ENCODE results near the gene HTR5A.
"Not testable (repeated sequence)": the region's sequence is repeated elsewhere in the genome, so short reads cannot be mapped to it uniquely, and the experiment has no call there.

The HTR5A gene

GRCh38 chr7:155069992-155070751 is at the start of gene HTR5A:
HTR5A (plus strand) TSS chr7:155070324; CDS start chr7:155070900, 576 bp downstream.
- DNase-seq (ENCODE audit: low read depth): no peak

GRCh38 chr7:155020996-155021395 is 49.1 kb upstream of the HTR5A start:
- no peak for DNase-seq (ENCODE audit: low read depth)

DNA sequence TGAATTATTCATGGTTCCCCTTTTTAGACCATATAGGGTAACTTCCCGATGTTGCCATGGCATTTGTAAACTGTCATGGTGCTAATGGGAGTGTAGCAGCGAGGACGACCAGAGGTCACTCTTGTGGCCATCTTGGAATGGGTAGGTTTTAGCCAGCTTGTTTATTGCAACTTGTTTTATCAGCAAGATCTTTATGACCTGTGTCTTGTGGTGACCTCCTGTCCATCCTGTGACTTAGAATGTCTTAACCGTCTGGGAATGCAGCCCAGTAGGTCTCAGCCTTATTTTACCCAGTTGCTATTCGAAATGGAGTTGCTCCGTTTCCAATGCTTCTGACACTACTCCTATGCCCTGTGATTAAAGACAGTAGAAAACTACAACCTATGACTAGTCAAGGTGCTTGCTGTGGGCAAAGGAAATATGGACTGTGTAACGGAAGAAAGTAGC is 48.4 kb upstream of the HTR5A start:
- no peak for DNase-seq (ENCODE audit: low read depth)

GRCh38 chr7:155027879-155028278 is 42.2 kb upstream of the HTR5A start:
- DNase-seq (ENCODE audit: low read depth): no peak

DNA sequence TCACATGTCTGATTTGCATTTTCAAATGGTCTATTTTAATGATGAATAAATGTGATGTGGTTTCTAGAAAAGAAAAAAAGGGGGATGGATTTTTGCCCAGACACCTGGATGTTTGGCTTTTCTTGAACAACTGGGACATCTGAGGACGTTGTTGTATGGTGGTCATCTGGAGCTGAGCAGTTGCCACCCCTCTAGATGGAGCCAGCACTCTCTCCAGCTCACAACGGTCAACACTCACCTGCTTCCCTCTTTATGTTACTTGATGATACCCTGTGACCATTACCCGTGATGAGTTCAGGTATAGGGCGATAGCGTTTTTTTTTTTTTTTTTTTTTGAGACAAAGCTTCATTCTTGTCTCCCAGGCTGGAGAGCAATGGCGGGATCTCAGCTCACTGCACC is 37.1 kb upstream of the HTR5A start:
- DNase-seq (ENCODE audit: low read depth): no peak

DNA sequence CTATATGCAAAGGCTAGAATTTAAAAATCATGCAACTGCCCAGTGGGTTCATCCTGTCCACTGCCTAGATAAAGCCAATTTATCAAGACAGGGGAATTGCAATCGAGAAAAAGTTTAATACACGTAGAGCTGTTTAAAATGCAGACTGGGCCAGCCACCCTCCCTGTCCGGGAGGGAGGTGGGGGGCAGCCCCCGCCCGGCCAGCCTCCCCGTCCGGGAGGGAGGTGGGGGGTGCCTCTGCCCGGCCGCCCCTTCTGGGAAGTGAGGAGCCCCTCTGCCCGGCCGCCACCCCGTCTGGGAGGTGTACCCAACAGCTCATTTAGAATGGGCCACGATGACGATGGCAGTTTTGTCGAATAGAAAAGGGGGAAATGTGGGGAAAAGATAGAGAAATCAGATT is 35.6 kb upstream of the HTR5A start:
- DNase-seq (ENCODE audit: low read depth): not testable (repeated sequence)

DNA sequence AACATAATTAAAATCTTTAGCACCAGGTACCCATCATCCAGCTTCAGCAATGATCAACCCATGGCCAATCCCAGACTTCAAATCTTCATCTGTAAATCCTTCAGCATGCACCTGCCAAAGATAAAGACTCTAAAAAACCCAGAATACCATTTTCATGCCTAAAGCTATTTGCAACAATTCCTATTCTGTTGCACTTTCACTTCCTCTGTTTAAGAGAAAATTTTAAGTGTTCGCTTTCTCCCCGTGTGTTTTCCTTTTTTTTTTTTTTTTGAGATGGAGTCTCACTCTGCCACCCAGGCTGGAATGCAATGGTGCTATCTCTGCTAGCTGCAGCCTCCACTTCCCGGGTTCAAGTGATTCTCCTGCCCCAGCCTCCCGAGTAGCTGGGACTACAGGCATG is 31.8 kb upstream of the HTR5A start:
- no peak for DNase-seq (ENCODE audit: low read depth)

- no peak for DNase-seq (ENCODE audit: low read depth)
Observed at GRCh38 chr7:155043756-155044155, 26.4 kb upstream of the HTR5A start.

DNA sequence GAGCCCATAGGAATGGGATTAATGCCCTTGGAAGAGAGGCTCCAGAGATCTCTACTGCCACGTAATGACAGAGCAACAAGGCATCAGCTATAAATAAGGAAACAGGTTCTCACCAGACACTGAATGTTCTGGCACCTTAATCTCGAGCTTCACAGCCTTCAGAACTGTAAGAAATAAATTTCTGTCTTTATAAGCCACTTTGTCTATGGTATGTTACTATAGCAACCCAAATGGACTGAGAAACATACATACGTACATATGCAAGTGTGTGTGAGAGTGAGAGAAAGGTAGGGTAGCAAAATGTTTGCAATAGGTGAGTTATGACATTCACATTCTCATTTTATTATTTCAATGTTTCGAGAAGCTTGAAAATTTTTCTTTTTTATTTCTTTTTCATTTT is 22.1 kb upstream of the HTR5A start:
- DNase-seq (ENCODE audit: low read depth): no peak

- DNase-seq (ENCODE audit: low read depth): no peak
Observed at GRCh38 chr7:155051355-155051754, 18.8 kb upstream of the HTR5A start.

GRCh38 chr7:155053002-155053401 is 17.1 kb upstream of the HTR5A start:
- DNase-seq (ENCODE audit: low read depth): peak; percentile 22

- no peak for DNase-seq (ENCODE audit: low read depth)
Observed at GRCh38 chr7:155054761-155055160, 15.4 kb upstream of the HTR5A start.

GRCh38 chr7:155057076-155057475 is 13.0 kb upstream of the HTR5A start:
- DNase-seq (ENCODE audit: low read depth): no peak

- no peak for DNase-seq (ENCODE audit: low read depth)
Observed at GRCh38 chr7:155058896-155059295, 11.2 kb upstream of the HTR5A start.

DNA sequence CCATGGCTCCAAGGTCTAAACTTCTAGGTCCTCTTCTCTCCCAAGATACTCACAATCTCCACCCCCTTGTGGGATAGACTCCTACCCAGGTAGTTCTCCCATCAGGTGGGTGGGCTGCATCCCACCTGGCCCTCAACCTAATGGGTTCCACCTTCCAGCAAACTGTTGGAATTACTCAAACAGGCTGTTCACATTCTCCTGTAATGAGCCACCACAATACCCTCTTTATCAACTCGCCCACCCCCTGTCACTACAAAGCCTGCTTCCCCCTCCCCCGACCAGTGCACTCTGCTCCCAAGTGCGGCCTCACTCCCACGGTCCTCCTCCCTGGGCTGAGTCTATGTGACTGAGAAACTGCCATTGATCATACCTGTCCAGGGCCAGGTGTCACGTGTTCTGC is 10.4 kb upstream of the HTR5A start:
- DNase-seq (ENCODE audit: low read depth): no peak

DNA sequence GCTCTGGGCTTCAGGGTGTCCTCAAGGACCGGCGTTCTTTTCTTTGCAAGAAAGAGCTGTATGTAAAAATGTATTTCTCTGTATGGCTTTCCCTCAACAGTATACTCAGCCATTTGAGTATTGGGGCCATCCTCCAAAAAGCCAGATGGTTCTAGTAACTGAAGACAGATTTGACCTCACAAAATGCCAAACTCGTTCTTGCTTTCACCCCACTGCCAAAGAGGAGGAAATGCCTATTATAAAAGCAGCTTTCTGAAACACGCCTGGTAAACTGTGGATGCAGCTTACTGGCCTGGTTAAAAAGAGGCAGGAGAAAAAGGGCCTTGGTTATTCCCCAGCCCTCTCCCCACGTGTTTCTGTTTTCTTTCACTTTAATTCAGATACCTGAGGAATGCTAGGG is 7.7 kb upstream of the HTR5A start:
- no peak for DNase-seq (ENCODE audit: low read depth)

DNA sequence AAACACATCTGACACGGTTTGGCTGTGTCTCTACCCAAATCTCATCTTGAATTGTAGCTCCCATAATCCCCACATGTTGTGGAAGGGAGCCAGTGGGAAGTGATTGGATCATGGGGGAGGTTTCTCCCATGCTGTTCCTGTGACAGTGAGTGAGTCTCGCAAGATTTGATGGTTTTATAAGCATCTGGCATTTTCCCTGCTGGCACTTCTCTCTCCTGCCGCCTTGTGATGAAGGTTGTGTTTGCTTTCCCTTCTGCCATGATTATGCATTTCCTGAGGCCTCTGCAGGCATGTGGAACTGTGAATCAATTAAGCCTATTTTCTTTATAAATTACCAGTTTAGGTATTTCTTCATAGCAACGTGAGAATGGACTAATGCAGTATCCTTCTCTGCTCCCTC is 5.9 kb upstream of the HTR5A start:
- no peak for DNase-seq (ENCODE audit: low read depth)

DNA sequence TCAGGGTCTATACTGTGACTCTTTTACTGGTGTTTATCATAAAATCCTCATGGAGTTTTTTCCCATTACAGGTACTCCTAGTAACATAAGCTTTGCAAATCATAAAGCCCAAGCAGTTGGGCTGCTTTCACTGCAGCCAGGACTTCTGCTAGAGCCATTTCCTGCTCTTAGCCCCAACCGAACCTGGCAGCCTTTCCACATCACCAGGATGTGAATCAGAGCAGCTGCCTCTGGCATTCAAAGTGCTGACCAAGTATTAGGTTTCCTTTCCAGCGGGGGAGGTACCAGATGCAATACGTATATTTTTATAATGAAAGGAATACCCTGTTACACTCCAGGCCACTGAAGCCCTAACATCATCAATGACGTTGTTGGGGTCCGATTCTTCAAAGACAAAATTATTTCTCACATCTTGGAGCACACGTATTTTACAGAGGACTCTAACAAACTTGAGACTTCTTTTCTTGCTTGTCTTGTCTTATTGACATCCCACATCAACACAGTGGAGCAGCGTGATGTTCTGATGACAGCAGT is 3.6 kb upstream of the HTR5A start:
- DNase-seq (ENCODE audit: low read depth): peak; percentile 63

DNA sequence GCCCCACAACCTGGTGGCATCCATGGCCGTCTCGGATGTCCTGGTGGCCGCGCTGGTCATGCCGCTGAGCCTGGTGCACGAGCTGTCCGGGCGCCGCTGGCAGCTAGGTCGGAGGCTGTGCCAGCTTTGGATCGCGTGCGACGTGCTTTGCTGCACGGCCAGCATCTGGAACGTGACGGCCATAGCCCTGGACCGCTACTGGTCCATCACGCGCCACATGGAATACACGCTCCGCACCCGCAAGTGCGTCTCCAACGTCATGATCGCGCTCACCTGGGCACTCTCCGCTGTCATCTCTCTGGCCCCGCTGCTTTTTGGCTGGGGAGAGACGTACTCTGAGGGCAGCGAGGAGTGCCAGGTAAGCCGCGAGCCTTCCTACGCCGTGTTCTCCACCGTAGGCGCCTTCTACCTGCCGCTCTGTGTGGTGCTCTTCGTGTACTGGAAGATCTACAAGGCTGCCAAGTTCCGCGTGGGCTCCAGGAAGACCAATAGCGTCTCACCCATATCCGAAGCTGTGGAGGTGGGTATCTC is 1.1 kb downstream of the HTR5A start:
- DNase-seq (ENCODE audit: low read depth): no peak

DNA sequence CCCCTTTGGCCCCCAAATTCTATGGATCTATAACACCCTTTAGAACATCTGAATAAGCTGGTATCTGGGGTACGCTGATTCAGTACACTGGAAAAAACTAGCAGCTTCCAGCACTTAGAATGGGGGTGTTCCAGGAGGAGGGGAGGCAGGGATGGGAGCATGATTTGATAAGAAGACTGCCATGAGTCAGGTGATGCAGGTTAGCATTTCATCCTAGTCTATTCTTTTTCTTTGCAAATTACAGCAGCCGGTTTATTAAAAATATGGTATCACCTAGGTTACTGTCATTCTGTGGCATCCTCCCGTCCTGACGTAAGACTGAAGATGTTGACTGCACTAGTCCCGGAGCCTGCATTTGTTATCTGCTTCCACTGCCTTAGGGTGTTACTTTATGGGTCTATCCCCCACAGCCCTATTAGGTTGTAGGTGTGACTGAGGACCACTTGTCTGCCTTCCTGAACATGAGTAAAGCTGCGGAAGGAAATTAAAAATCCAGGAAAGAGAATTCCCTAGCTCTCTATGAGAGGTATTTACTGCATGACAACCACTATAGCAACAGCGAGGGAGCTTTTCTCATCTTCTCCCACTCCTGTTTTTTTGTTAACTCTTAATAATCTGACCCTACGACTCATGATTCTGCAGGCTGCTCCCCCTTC is 1.9 kb downstream of the HTR5A start:
- DNase-seq (ENCODE audit: low read depth): no peak

DNA sequence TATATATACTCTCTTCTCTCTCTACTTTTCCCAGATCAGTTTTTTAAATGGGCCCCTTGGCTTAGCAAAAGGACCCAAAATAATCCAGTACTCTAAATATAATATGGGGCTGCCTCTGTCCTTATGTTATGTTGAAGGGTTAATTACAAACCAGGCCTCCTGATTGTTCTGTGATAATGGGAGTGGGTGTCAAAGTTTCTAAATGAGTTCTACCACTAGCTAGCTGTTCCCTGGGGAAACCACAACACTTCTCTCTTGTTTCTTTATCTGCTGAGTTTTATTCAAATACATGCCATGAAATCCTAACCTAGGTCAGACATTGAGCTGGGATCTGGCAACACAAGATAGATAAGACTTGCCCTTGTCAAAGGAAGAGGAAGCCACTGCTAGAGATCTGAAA is 3.8 kb downstream of the HTR5A start:
- DNase-seq (ENCODE audit: low read depth): no peak

DNA sequence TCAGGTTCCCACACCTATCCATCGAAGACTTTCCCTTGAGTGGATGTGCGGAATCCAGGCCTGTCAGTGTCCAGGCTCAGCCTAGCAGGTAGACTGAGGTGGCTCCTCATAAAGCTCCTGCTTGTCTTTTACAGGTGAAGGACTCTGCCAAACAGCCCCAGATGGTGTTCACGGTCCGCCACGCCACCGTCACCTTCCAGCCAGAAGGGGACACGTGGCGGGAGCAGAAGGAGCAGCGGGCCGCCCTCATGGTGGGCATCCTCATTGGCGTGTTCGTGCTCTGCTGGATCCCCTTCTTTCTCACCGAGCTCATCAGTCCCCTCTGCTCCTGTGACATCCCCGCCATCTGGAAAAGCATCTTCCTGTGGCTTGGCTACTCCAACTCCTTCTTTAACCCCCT is 13.9 kb downstream of the HTR5A start:
- DNase-seq (ENCODE audit: low read depth): no peak

DNA sequence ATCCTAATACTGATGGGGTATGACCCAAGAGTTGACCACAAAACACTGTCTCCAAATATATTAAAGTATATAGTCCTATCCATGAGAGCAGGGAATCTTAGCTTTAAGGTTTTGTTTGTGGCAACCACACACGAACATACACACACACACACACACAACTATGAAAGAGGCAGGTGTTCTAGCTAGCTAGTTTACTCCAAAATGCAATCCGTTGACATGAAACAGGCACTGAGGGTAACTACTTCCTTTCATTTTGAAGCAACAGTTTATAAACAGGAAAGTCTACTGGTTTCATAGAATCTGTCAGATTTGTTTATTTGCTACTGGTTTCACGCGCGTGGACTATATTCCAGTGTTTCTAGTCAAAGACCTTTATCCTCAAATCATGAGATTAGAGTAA is 14.8 kb downstream of the HTR5A start:
- no peak for DNase-seq (ENCODE audit: low read depth)

Measured in HS-5 (cell line).